NB4 (cell line): Measurements from ENCODE around the gene MAN2C1.

Experiments
- CTCF ChIP-seq: IDR thresholded peaks from one replicate; pipeline ENCODE4 v1.5.1; 2012; ENCODE audit warnings: low read depth, low read length
- MAX ChIP-seq: IDR thresholded peaks from 2 replicates; pipeline ENCODE4 v1.6.1; 2011; ENCODE audit warnings: low read depth, low read length
- MYC ChIP-seq: IDR thresholded peaks from 2 replicates; pipeline ENCODE4 v1.6.1; 2011; ENCODE audit warnings: low read depth, low read length

GRCh38 chr15:75355369-75355768 is 13.0 kb downstream of the MAN2C1 start:
- TF ChIP-seq CTCF: no peak
- TF ChIP-seq MYC: no peak
- TF ChIP-seq MAX: no peak
